ENCODE measurements around the gene IRGC. TPM values are rescaled to one million over a fixed set of nuclear protein-coding genes. Genes with fewer than 3 reads are reported as not detected.

The IRGC gene
- polyA plus RNA-seq, 4 donors: not detected

DNA sequence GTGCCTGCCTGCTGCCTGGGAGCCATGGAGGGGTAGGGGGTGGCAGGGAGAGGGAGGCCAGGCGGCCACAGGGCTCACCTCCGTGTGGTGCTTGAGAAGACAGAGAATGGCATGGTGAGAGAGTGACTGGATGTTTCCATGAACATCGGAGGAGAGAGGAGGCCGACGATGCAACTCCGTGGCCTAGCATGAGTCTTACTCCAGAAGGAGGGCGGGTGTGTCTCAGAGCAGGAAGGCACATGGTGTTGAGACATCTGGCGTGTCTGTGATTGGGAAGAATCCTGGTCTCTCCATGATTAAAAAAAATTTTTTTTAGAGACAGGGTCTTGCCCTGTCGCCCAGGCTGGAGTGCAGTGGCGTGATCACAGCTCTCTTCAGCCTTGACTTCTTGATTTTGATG lies 5.1 kb downstream of the IRGC start:
- DNase-seq (ENCODE audit: low read depth in 4 of 4, low spot score in 2 of 4): no peak

DNA sequence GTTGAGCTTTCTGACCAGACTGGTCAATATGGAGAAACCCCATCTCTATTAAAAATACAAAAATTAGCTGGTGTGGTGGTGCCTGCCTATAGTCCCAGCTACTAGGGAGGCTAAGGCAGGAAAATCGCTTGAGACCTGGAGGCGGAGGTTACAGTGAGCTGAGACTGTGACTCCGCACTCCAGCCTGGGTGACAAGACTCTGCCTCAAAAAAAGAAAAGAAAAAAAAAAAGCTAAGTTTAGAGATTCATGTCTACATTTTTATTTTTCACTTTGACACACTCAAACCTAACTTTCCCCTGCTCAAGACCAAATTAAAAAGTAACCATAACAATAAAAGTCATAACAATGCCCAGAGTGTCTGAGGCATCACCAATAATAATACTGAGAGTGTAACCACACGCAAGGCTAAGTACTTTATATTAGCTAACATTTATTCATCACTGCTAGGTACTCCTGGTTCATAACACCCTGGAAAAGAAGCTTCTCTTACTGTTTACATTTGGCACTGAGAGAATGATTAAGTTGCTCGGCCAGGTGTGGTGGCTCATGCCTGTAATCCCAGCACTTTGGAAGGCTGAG lies 5.7 kb downstream of the IRGC start:
- DNase-seq (ENCODE audit: low read depth in 4 of 4, low spot score in 2 of 4): no peak

- no peak for DNase-seq (ENCODE audit: low read depth in 4 of 4, low spot score in 2 of 4)
Observed at GRCh38 chr19:43723588-43723987, 7.7 kb downstream of the IRGC start.

- no peak for DNase-seq (ENCODE audit: low read depth in 4 of 4, low spot score in 2 of 4)
Observed at GRCh38 chr19:43724896-43725295, 9.0 kb downstream of the IRGC start.

- DNase-seq (ENCODE audit: low read depth in 4 of 4, low spot score in 2 of 4): no peak
Observed at GRCh38 chr19:43725468-43725867, 9.6 kb downstream of the IRGC start.

DNA sequence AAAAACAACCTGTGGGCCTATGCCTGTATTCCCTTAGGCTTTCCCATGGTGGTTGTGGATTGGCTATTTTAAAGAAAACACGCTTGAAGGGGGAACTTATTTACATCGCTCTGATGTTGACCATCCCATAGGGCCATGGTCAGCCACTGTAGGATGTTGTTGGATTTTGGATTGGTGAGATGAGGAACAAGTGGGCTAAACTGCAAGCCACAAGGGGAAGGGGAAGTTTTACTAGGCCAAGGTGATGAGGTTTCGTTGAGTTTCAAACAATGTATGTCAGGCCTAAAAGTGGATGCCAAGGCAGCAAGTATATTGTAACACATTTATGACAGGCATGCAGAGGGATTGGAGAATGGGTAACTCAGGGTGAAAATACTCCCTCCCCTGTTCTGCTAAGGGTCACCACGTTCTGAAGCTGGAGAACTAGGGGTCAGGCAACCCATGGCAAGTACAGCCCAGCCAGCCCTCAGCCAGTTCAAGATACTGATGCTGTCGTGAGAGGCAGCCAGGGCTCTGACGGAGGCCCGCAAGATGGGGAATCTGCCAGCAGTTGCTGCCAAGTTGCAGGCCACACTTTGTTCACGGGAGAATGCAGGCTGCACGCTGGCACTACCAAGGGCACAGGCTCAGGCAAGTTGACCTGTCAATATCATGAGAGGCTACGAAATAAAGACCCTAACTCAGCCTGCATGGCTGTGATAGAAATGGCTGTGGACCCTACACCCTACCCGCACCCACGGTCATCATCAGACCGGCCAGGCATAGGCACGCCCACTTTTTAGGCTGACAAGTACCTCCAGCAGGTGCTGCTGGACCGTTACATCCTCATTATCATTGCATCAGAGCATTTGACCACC lies 11.1 kb downstream of the IRGC start:
- no peak for DNase-seq (ENCODE audit: low read depth in 4 of 4, low spot score in 2 of 4)

GRCh38 chr19:43727593-43727853 lies 11.6 kb downstream of the IRGC start:
- no peak for DNase-seq (ENCODE audit: low read depth in 4 of 4, low spot score in 2 of 4)

- no peak for DNase-seq (ENCODE audit: low read depth in 4 of 4, low spot score in 2 of 4)
Observed at GRCh38 chr19:43729919-43730318, 14.0 kb downstream of the IRGC start.

- DNase-seq (ENCODE audit: low read depth in 4 of 4, low spot score in 2 of 4): no peak
Observed at GRCh38 chr19:43731346-43731745, 15.5 kb downstream of the IRGC start.

- no peak for DNase-seq (ENCODE audit: low read depth in 4 of 4, low spot score in 2 of 4)
Observed at GRCh38 chr19:43731846-43732245, 16.0 kb downstream of the IRGC start.

DNA sequence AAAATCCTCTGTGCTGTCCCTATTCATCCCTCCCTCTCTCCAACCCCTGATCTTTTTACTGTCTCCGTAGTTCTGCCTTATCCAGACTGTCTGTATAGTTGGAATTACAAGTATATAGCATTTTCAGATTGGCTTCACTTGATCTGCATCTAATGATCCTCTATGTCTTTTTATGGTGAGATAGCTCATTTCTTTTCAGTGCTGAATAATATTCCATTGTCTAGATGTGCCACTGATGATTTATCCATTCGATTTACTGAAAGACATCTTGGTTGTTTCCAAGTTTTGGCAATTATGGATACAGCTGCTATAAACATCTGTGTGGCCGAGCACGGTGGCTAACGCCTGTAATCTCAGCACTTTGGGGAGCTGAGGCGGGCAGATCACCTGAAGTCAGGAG lies 19.1 kb downstream of the IRGC start:
- no peak for DNase-seq (ENCODE audit: low read depth in 4 of 4, low spot score in 2 of 4)

- DNase-seq (ENCODE audit: low read depth in 4 of 4, low spot score in 2 of 4): no peak
Observed at GRCh38 chr19:43735957-43736356, 20.1 kb downstream of the IRGC start.

- DNase-seq (ENCODE audit: low read depth in 4 of 4, low spot score in 2 of 4): no peak
Observed at GRCh38 chr19:43738780-43739211, 22.9 kb downstream of the IRGC start.

- DNase-seq (ENCODE audit: low read depth in 4 of 4, low spot score in 2 of 4): no peak
Observed at GRCh38 chr19:43739439-43740235, 23.8 kb downstream of the IRGC start.

GRCh38 chr19:43741075-43741825 lies 25.4 kb downstream of the IRGC start:
- DNase-seq (ENCODE audit: low read depth in 4 of 4, low spot score in 2 of 4): no peak

- no peak for DNase-seq (ENCODE audit: low read depth in 4 of 4, low spot score in 2 of 4)
Observed at GRCh38 chr19:43743059-43743458, 27.2 kb downstream of the IRGC start.

DNA sequence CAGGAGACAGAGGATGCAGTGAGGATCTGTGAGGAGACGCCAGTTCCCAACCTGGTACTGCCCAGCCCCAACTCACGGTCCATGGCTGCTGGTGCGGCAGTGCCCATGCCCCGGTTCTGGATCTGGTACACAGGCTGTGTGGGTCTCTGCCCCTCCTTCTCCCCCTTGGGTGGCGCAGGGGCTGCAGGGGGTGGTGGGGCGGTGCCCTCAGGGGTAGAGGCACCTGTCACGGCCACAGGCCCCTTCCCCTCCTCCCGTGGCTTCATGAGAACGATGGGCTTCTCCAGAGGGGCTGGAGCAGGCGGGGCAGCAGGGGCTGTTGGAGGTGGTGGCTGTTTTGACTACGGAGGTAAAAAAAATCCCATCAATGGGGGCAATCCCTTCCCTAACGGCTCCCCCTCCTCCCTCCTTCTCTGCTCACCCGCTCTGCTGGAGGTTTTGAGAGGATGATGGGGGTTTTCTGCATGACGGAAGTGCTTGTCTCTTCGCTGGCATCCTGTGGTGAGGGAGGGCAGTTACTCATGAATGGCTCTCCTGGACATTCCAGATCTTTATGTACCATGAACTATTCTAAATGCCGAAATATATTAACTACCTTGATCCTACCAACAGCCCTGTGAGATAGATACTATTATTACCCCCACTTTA lies 31.8 kb downstream of the IRGC start:
- DNase-seq (ENCODE audit: low read depth in 4 of 4, low spot score in 2 of 4): no peak

- no peak for DNase-seq (ENCODE audit: low read depth in 4 of 4, low spot score in 2 of 4)
Observed at GRCh38 chr19:43748205-43748594, 32.3 kb downstream of the IRGC start.

DNA sequence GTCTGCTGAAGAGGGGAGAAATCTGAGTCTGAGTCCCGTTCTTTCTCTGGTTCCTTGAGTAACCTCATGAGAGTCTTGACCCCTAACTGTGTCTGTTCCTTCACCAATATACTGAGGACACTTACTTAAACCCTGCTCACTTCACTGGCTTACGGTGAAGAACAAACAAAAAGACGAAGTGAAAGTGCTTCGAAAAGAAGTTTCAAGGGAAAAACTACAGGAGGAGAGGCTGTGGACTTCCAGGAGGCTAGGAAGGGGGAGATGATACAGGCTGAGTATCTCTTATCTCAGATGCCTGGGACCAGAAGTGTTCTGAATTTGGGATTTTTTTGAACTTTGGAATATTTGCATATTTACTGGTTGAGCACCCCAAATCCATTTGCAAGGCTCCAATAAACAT lies 32.8 kb downstream of the IRGC start:
- DNase-seq (ENCODE audit: low read depth in 4 of 4, low spot score in 2 of 4): no peak

- DNase-seq (ENCODE audit: low read depth in 4 of 4, low spot score in 2 of 4): no peak
Observed at GRCh38 chr19:43749152-43749551, 33.3 kb downstream of the IRGC start.

DNA sequence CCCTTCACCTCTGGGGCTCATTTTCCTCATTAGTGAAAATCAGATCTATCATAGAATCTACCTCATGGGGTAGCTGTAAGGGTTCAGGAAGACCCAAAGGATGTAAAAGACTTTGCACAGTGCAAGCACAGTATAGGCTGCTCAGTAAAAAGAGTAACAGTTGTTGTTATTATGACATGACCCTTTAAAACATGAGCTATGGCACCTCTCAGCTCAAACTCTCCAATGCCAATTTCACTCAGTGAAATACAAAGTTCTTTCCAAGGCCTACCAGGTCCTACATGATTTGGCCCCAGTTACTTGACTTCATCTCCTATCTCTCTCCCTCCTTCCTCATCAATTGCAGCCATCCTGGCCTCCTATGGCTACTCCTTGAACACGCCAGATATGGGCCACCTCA lies 34.0 kb downstream of the IRGC start:
- DNase-seq (ENCODE audit: low read depth in 4 of 4, low spot score in 2 of 4): no peak
